DOHH2 (cell line): ENCODE data around the gene RACGAP1.

Source experiments
- H3F3A ChIP-seq: fragments of 200-600 bp; sonication (generic), shearing (Covaris generic); 2 replicates; pipeline ENCODE4 v1.6.0; 2016; ENCODE audit warnings: antibody characterized with exemption, mild to moderate bottlenecking; ENCODE audit not compliant: control insufficient read depth, insufficient read depth
- H3K27ac ChIP-seq: fragments of 200-600 bp; sonication (generic); 2 replicates; pipeline ENCODE4 v1.5.1; 2014; ENCODE audit warnings: low read depth, mild to moderate bottlenecking, low read length, moderate library complexity
- H3K27me3 ChIP-seq: fragments of 200-600 bp; sonication (generic); 2 replicates; pipeline ENCODE4 v1.6.1; 2014; ENCODE audit warnings: mild to moderate bottlenecking, low read length, mixed read lengths; ENCODE audit not compliant: control insufficient read depth
- H3K36me3 ChIP-seq: fragments of 200-600 bp; sonication (generic); 2 replicates; pipeline ENCODE4 v1.6.1; 2014; ENCODE audit warnings: mild to moderate bottlenecking, low read length, moderate library complexity, mixed read lengths; ENCODE audit not compliant: control insufficient read depth
- H3K4me1 ChIP-seq: fragments of 200-600 bp; sonication (generic); 2 replicates; pipeline ENCODE4 v1.6.1; 2014; ENCODE audit warnings: mild to moderate bottlenecking, low read length, mixed read lengths; ENCODE audit not compliant: control insufficient read depth
- H3K4me2 ChIP-seq: fragments of 200-600 bp; sonication (generic); 2 replicates; pipeline ENCODE4 v1.6.0; 2014; ENCODE audit warnings: mild to moderate bottlenecking, low read length, moderate library complexity
- H3K4me3 ChIP-seq: fragments of 200-600 bp; sonication (generic); 2 replicates; pipeline ENCODE4 v1.5.1; 2014; ENCODE audit warnings: mild to moderate bottlenecking, low read length, mixed read lengths
- H3K79me2 ChIP-seq: fragments of 200-600 bp; sonication (generic); 2 replicates; pipeline ENCODE4 v1.6.1; 2014; ENCODE audit warnings: mild to moderate bottlenecking, low read length, mixed read lengths; ENCODE audit not compliant: control insufficient read depth
- H3K9me2 ChIP-seq: fragments of 200-600 bp; sonication (generic); replicated peaks from 2 replicates; pipeline ENCODE4 v1.6.1; 2014; ENCODE audit warnings: mild to moderate bottlenecking, low read length, mixed read lengths; ENCODE audit not compliant: control insufficient read depth
- H3K9me3 ChIP-seq: fragments of 200-600 bp; sonication (generic); 2 replicates; pipeline ENCODE4 v1.6.1; 2014; ENCODE audit warnings: antibody characterized with exemption, low read length, mixed read lengths; ENCODE audit not compliant: control insufficient read depth, insufficient read depth
- H4K20me1 ChIP-seq: fragments of 200-600 bp; sonication (generic); 2 replicates; pipeline ENCODE4 v1.6.0; 2014; ENCODE audit warnings: low read depth, mild to moderate bottlenecking, antibody characterized with exemption, low read length, moderate library complexity; ENCODE audit not compliant: control insufficient read depth, insufficient read depth
- CTCF ChIP-seq: fragments of 200-600 bp; sonication (generic); IDR thresholded peaks from one replicate; pipeline ENCODE4 v1.5.1; 2014; ENCODE audit warnings: antibody characterized with exemption, mild to moderate bottlenecking, low read depth, low read length; ENCODE audit not compliant: poor library complexity, severe bottlenecking
- EZH2phosphoT487 ChIP-seq: fragments of 200-600 bp; sonication (generic); IDR thresholded peaks from 2 replicates; pipeline ENCODE4 v1.6.1; 2017; ENCODE audit warnings: borderline replicate concordance, mild to moderate bottlenecking, antibody characterized with exemption, low read length, moderate library complexity, mixed read lengths

RACGAP1 gene

GRCh38 chr12:49939707-49940106 is 85.6 kb downstream of the RACGAP1 start:
- Histone ChIP-seq H3F3A (0 out of 2 replicates have a peak, but pooled peaks cover 2% of the 10 kb centered on the region), H3K36me3 (no peaks in the 10 kb centered on the region), H3K9me2 (no peaks in the 10 kb centered on the region), H3K79me2 (no peaks in the 10 kb centered on the region), H4K20me1 (no peaks in the 10 kb centered on the region), H3K4me1 (peaks cover 1% of the 10 kb centered on the region; the same call in 1 of the 2 replicates), H3K4me3 (no peak overlapping the region), H3K27me3 (peaks cover 4% of the 10 kb centered on the region), H3K27ac (no peak overlapping the region), H3K4me2 (no peak overlapping the region), H3K9me3 (no peaks in the 10 kb centered on the region)
- TF ChIP-seq CTCF (no peak), EZH2phosphoT487 (no peak)

GRCh38 chr12:49939307-49939706 is 86.0 kb downstream of the RACGAP1 start:
- Histone ChIP-seq H4K20me1 (no peaks in the 10 kb centered on the region), H3K79me2 (no peaks in the 10 kb centered on the region), H3K27ac (no peak overlapping the region), H3F3A (0 out of 2 replicates have a peak, but pooled peaks cover 1% of the 10 kb centered on the region), H3K4me1 (no peaks in the 10 kb centered on the region), H3K9me3 (no peaks in the 10 kb centered on the region), H3K4me2 (no peak overlapping the region), H3K36me3 (no peaks in the 10 kb centered on the region), H3K9me2 (no peaks in the 10 kb centered on the region), H3K4me3 (no peak overlapping the region), H3K27me3 (peaks cover 7% of the 10 kb centered on the region)
- no peak for TF ChIP-seq CTCF
- TF ChIP-seq EZH2phosphoT487: no peak
